Measurements from ENCODE around the gene ZNF358. TPM values are rescaled to one million over a fixed set of nuclear protein-coding genes. Genes with fewer than 3 reads are reported as not detected.
A peak's percentile ranks its signal among the peaks of the same experiment; 100 is the strongest.

The ZNF358 gene
- polyA plus RNA-seq, 1 donor = 34.6 TPM

- DNase-seq = no peak
Observed at GRCh38 chr19:7486923-7487322, 29.0 kb upstream of the ZNF358 start.

GRCh38 chr19:7488736-7489353 lies 27.1 kb upstream of the ZNF358 start, which contains the start of gene PEX11G:
Gene PEX11G, minus strand, starts transcription at chr19:7489035. Its CDS starts 25 bp downstream, at chr19:7489010.
- peak; percentile 90 for DNase-seq

GRCh38 chr19:7489609-7490044 lies 26.3 kb upstream of the ZNF358 start:
- DNase-seq = no peak

GRCh38 chr19:7492142-7492541 lies 23.8 kb upstream of the ZNF358 start:
- DNase-seq = no peak

- no peak for DNase-seq
Observed at GRCh38 chr19:7492558-7492957, 23.3 kb upstream of the ZNF358 start.

GRCh38 chr19:7494416-7495098 lies 21.3 kb upstream of the ZNF358 start:
- no peak for DNase-seq

GRCh38 chr19:7497292-7497691 lies 18.6 kb upstream of the ZNF358 start:
- DNase-seq = no peak

GRCh38 chr19:7500811-7501450 lies 15.0 kb upstream of the ZNF358 start:
- peak; percentile 78 for DNase-seq

- no peak for DNase-seq
Observed at GRCh38 chr19:7502552-7502951, 13.4 kb upstream of the ZNF358 start.

- no peak for DNase-seq
Observed at GRCh38 chr19:7504684-7505083, 11.2 kb upstream of the ZNF358 start.

GRCh38 chr19:7505288-7505681 lies 10.6 kb upstream of the ZNF358 start:
- no peak for DNase-seq

- DNase-seq = no peak
Observed at GRCh38 chr19:7505682-7506384, 10.1 kb upstream of the ZNF358 start.

- no peak for DNase-seq
Observed at GRCh38 chr19:7506385-7507328, 9.2 kb upstream of the ZNF358 start.

GRCh38 chr19:7507884-7508283 lies 8.0 kb upstream of the ZNF358 start:
- DNase-seq = no peak

- DNase-seq = no peak
Observed at GRCh38 chr19:7509625-7510024, 6.3 kb upstream of the ZNF358 start.

- no peak for DNase-seq
Observed at GRCh38 chr19:7512400-7512851, 3.5 kb upstream of the ZNF358 start.

- no peak for DNase-seq
Observed at GRCh38 chr19:7513809-7514642, 1.9 kb upstream of the ZNF358 start.

GRCh38 chr19:7515110-7515644 lies 726 bp upstream of the ZNF358 start:
- no peak for DNase-seq

- no peak for DNase-seq
Observed at GRCh38 chr19:7516333-7516732, 430 bp downstream of the ZNF358 start.

- no peak for DNase-seq
Observed at GRCh38 chr19:7516878-7517277, 975 bp downstream of the ZNF358 start.

All from left kidney (tissue), 2 donors.